Progenitor cell of endocrine pancreas (in vitro differentiated cells): ENCODE data around the gene CASP9. TPM values are rescaled to one million over a fixed set of nuclear protein-coding genes. Genes with fewer than 3 reads are reported as not detected.
"Not testable (repeated sequence)": the region's sequence is repeated elsewhere in the genome, so short reads cannot be mapped to it uniquely, and the experiment has no call there.

ENCODE experiments used
- DNase-seq: peaks from one replicate; pipeline ENCODE4 v3.0.0; 2021; ENCODE audit warnings: low spot score; ENCODE audit not compliant: unreplicated experiment
- H3K27ac Mint-ChIP-seq: 2 replicates; pipeline ENCODE4 v1.8.0; 2021; ENCODE audit warnings: mild to moderate bottlenecking, moderate library complexity, mixed read lengths
- H3K27me3 Mint-ChIP-seq: 2 replicates; pipeline ENCODE4 v1.8.0; 2021; ENCODE audit warnings: mixed read lengths
- H3K36me3 Mint-ChIP-seq: 2 replicates; pipeline ENCODE4 v1.8.0; 2022; ENCODE audit warnings: mixed read lengths; ENCODE audit not compliant: insufficient read depth
- H3K4me1 Mint-ChIP-seq: 2 replicates; pipeline ENCODE4 v1.8.0; 2021; ENCODE audit warnings: low read depth, mixed read lengths
- H3K4me3 Mint-ChIP-seq: 2 replicates; pipeline ENCODE4 v1.8.0; 2021; ENCODE audit warnings: low read depth, mild to moderate bottlenecking, moderate library complexity, mixed read lengths
- H3K9me3 Mint-ChIP-seq: 2 replicates; pipeline ENCODE4 v1.8.0; 2021; ENCODE audit warnings: low read depth, mixed read lengths
- CTCF ChIP-seq: fragments of 200-600 bp; sonication (generic); IDR thresholded peaks from one replicate; pipeline ENCODE4 v1.5.0; 2021; ENCODE audit warnings: antibody characterized with exemption, mild to moderate bottlenecking; ENCODE audit not compliant: unreplicated experiment
- total RNA-seq: library from RNA; stranded (reverse); gene quantifications from 2 replicates; pipeline ENCODE4 v1.2.1, GENCODE V29; 2021

Gene CASP9
- total RNA-seq, 1 donor from 2014 or later: 25.2 TPM

- H3K9me3 Mint-ChIP-seq: no peaks in the 10 kb centered on the region
- H3K4me1 Mint-ChIP-seq: no peaks in the 10 kb centered on the region
- H3K36me3 Mint-ChIP-seq: peaks cover 9% of the 10 kb centered on the region
- no peaks in the 10 kb centered on the region for H3K27me3 Mint-ChIP-seq
- no peak for TF ChIP-seq CTCF
- H3K27ac Mint-ChIP-seq: no peak overlapping the region
- H3K4me3 Mint-ChIP-seq: no peak overlapping the region
- DNase-seq: no peak
Observed at GRCh38 chr1:15483971-15484370, 40.0 kb downstream of the CASP9 start.

GRCh38 chr1:15482983-15483543 lies 41.0 kb downstream of the CASP9 start:
- H3K9me3 Mint-ChIP-seq, H3K4me1 Mint-ChIP-seq, H3K4me3 Mint-ChIP-seq, H3K36me3 Mint-ChIP-seq, H3K27me3 Mint-ChIP-seq, DNase-seq, H3K27ac Mint-ChIP-seq: not testable (repeated sequence)

- not testable (repeated sequence) for H3K9me3 Mint-ChIP-seq
Observed at GRCh38 chr1:15482455-15482854, 41.6 kb downstream of the CASP9 start.

GRCh38 chr1:15479654-15480347 lies 44.2 kb downstream of the CASP9 start:
- H3K36me3 Mint-ChIP-seq: peaks cover 2% of the 10 kb centered on the region
- no peaks in the 10 kb centered on the region for H3K27me3 Mint-ChIP-seq
- no peak for TF ChIP-seq CTCF
- DNase-seq: no peak
- H3K27ac Mint-ChIP-seq: no peak overlapping the region
- H3K9me3 Mint-ChIP-seq: no peaks in the 10 kb centered on the region
- H3K4me1 Mint-ChIP-seq: no peaks in the 10 kb centered on the region
- no peak overlapping the region for H3K4me3 Mint-ChIP-seq

More at GRCh38 chr1:15482455-15482854, 41.6 kb downstream of the CASP9 start:
- H3K27me3 Mint-ChIP-seq, H3K27ac Mint-ChIP-seq, DNase-seq, H3K36me3 Mint-ChIP-seq, H3K4me1 Mint-ChIP-seq, H3K4me3 Mint-ChIP-seq: not testable (repeated sequence)

GRCh38 chr1:15477646-15478212 lies 46.3 kb downstream of the CASP9 start:
- TF ChIP-seq CTCF: no peak
- Mint-ChIP-seq H3K4me1 (no peaks in the 10 kb centered on the region), H3K4me3 (no peak overlapping the region), H3K9me3 (no peaks in the 10 kb centered on the region), H3K27ac (no peak overlapping the region), H3K27me3 (no peaks in the 10 kb centered on the region), H3K36me3 (no peaks in the 10 kb centered on the region)
- DNase-seq: no peak

GRCh38 chr1:15476927-15477326 lies 47.1 kb downstream of the CASP9 start:
- DNase-seq: no peak

More at GRCh38 chr1:15476927-15477326, 47.1 kb downstream of the CASP9 start:
- Mint-ChIP-seq H3K27me3 (no peaks in the 10 kb centered on the region), H3K9me3 (no peaks in the 10 kb centered on the region), H3K4me1 (no peaks in the 10 kb centered on the region), H3K36me3 (no peaks in the 10 kb centered on the region), H3K27ac (no peak overlapping the region), H3K4me3 (no peak overlapping the region)
- TF ChIP-seq CTCF: no peak
